ENCODE data around the gene GATAD1.
A peak's percentile ranks its signal among the peaks of the same experiment; 100 is the strongest.
"Not testable (repeated sequence)": the region's sequence is repeated elsewhere in the genome, so short reads cannot be mapped to it uniquely, and the experiment has no call there.

The GATAD1 gene

GRCh38 chr7:92436612-92437445 is 10.5 kb upstream of the GATAD1 start:
- H3K9ac ChIP-seq (ENCODE audit: low read length in 2 of 2), result no peak overlapping the region
- no peaks in the 10 kb centered on the region for H3K9me3 ChIP-seq (ENCODE audit: control insufficient read depth in 2 of 2, low read length in 2 of 2)
- no peak overlapping the region for H3K4me3 ChIP-seq (ENCODE audit: low read length in 2 of 2)
- H3K27ac ChIP-seq (ENCODE audit: low read length), result no peak overlapping the region
- H3K27me3 ChIP-seq (ENCODE audit: control insufficient read depth in 1 of 2, insufficient read depth in 2 of 2, low read length in 2 of 2), result no peaks in the 10 kb centered on the region
- H3K4me1 ChIP-seq (ENCODE audit: control insufficient read depth, insufficient read depth, low read length), result no peaks in the 10 kb centered on the region
- H3K36me3 ChIP-seq (ENCODE audit: control insufficient read depth in 2 of 2, insufficient read depth in 2 of 2, low read length in 2 of 2), result no peaks in the 10 kb centered on the region

GRCh38 chr7:92437956-92438491 is 9.3 kb upstream of the GATAD1 start:
- H3K4me1 ChIP-seq (ENCODE audit: control insufficient read depth, insufficient read depth, low read length), result no peaks in the 10 kb centered on the region
- no peaks in the 10 kb centered on the region for H3K27me3 ChIP-seq (ENCODE audit: control insufficient read depth in 1 of 2, insufficient read depth in 2 of 2, low read length in 2 of 2)
- no peak overlapping the region for H3K27ac ChIP-seq (ENCODE audit: low read length)
- H3K9ac ChIP-seq (ENCODE audit: low read length in 2 of 2), result no peak overlapping the region
- no peaks in the 10 kb centered on the region for H3K9me3 ChIP-seq (ENCODE audit: control insufficient read depth in 2 of 2, low read length in 2 of 2)
- H3K4me3 ChIP-seq (ENCODE audit: low read length in 2 of 2), result no peak overlapping the region
- H3K36me3 ChIP-seq (ENCODE audit: control insufficient read depth in 2 of 2, insufficient read depth in 2 of 2, low read length in 2 of 2), result no peaks in the 10 kb centered on the region

GRCh38 chr7:92442720-92443119 is 4.6 kb upstream of the GATAD1 start:
- not testable (repeated sequence) for H3K9ac ChIP-seq (ENCODE audit: low read length in 2 of 2); H3K27me3 ChIP-seq (ENCODE audit: control insufficient read depth in 1 of 2, insufficient read depth in 2 of 2, low read length in 2 of 2); H3K4me1 ChIP-seq (ENCODE audit: control insufficient read depth, insufficient read depth, low read length); H3K36me3 ChIP-seq (ENCODE audit: control insufficient read depth in 2 of 2, insufficient read depth in 2 of 2, low read length in 2 of 2); H3K4me3 ChIP-seq (ENCODE audit: low read length in 2 of 2); H3K9me3 ChIP-seq (ENCODE audit: control insufficient read depth in 2 of 2, low read length in 2 of 2); H3K27ac ChIP-seq (ENCODE audit: low read length)

- peak overlapping the region; percentile 78 for H3K27ac ChIP-seq (ENCODE audit: low read length)
- H3K36me3 ChIP-seq (ENCODE audit: control insufficient read depth in 2 of 2, insufficient read depth in 2 of 2, low read length in 2 of 2), result peaks cover 5 to 16% of the 10 kb centered on the region in 2 donors
- H3K4me1 ChIP-seq (ENCODE audit: control insufficient read depth, insufficient read depth, low read length), result peaks cover 3% of the 10 kb centered on the region
- H3K9me3 ChIP-seq (ENCODE audit: control insufficient read depth in 2 of 2, low read length in 2 of 2), result no peaks in the 10 kb centered on the region
- peak overlapping the region in 1 of 2 donors; percentile 58 for H3K9ac ChIP-seq (ENCODE audit: low read length in 2 of 2)
- H3K27me3 ChIP-seq (ENCODE audit: control insufficient read depth in 1 of 2, insufficient read depth in 2 of 2, low read length in 2 of 2), result no peaks in the 10 kb centered on the region
- peak overlapping the region; percentile 79 to 84 for H3K4me3 ChIP-seq (ENCODE audit: low read length in 2 of 2)
Measured at GRCh38 chr7:92446869-92447344, 375 bp upstream of the GATAD1 start.

GRCh38 chr7:92448205-92448747 is 994 bp downstream of the GATAD1 start:
- Histone ChIP-seq H3K27ac (ENCODE audit: low read length) (peak overlapping the region; percentile 78), H3K9ac (ENCODE audit: low read length in 2 of 2) (peak overlapping the region; percentile 78 to 90), H3K9me3 (ENCODE audit: control insufficient read depth in 2 of 2, low read length in 2 of 2) (no peaks in the 10 kb centered on the region), H3K4me1 (ENCODE audit: control insufficient read depth, insufficient read depth, low read length) (peaks cover 3% of the 10 kb centered on the region), H3K4me3 (ENCODE audit: low read length in 2 of 2) (peak overlapping the region; percentile 79 to 84), H3K27me3 (ENCODE audit: control insufficient read depth in 1 of 2, insufficient read depth in 2 of 2, low read length in 2 of 2) (no peaks in the 10 kb centered on the region), H3K36me3 (ENCODE audit: control insufficient read depth in 2 of 2, insufficient read depth in 2 of 2, low read length in 2 of 2) (peaks cover 8 to 29% of the 10 kb centered on the region in 2 donors)

GRCh38 chr7:92451645-92452044 is 4.4 kb downstream of the GATAD1 start:
- no peaks in the 10 kb centered on the region for H3K9me3 ChIP-seq (ENCODE audit: control insufficient read depth in 2 of 2, low read length in 2 of 2)
- H3K4me3 ChIP-seq (ENCODE audit: low read length in 2 of 2), result no peak overlapping the region
- H3K9ac ChIP-seq (ENCODE audit: low read length in 2 of 2), result no peak overlapping the region
- H3K36me3 ChIP-seq (ENCODE audit: control insufficient read depth in 2 of 2, insufficient read depth in 2 of 2, low read length in 2 of 2), result peaks cover 29 to 57% of the 10 kb centered on the region in 2 donors
- H3K4me1 ChIP-seq (ENCODE audit: control insufficient read depth, insufficient read depth, low read length), result peaks cover 3% of the 10 kb centered on the region
- no peak overlapping the region for H3K27ac ChIP-seq (ENCODE audit: low read length)
- no peaks in the 10 kb centered on the region for H3K27me3 ChIP-seq (ENCODE audit: control insufficient read depth in 1 of 2, insufficient read depth in 2 of 2, low read length in 2 of 2)

- Histone ChIP-seq H3K36me3 (ENCODE audit: control insufficient read depth in 2 of 2, insufficient read depth in 2 of 2, low read length in 2 of 2) (peaks cover 33 to 44% of the 10 kb centered on the region in 2 donors), H3K4me1 (ENCODE audit: control insufficient read depth, insufficient read depth, low read length) (no peaks in the 10 kb centered on the region), H3K9me3 (ENCODE audit: control insufficient read depth in 2 of 2, low read length in 2 of 2) (no peaks in the 10 kb centered on the region), H3K4me3 (ENCODE audit: low read length in 2 of 2) (no peak overlapping the region), H3K9ac (ENCODE audit: low read length in 2 of 2) (no peak overlapping the region), H3K27ac (ENCODE audit: low read length) (no peak overlapping the region), H3K27me3 (ENCODE audit: control insufficient read depth in 1 of 2, insufficient read depth in 2 of 2, low read length in 2 of 2) (no peaks in the 10 kb centered on the region)
Measured at GRCh38 chr7:92456236-92456635, 9.0 kb downstream of the GATAD1 start.

- no peaks in the 10 kb centered on the region for H3K4me1 ChIP-seq (ENCODE audit: control insufficient read depth, insufficient read depth, low read length)
- H3K36me3 ChIP-seq (ENCODE audit: control insufficient read depth in 2 of 2, insufficient read depth in 2 of 2, low read length in 2 of 2), result peaks cover 19% of the 10 kb centered on the region in 2 donors
- no peaks in the 10 kb centered on the region for H3K27me3 ChIP-seq (ENCODE audit: control insufficient read depth in 1 of 2, insufficient read depth in 2 of 2, low read length in 2 of 2)
- no peak overlapping the region for H3K9ac ChIP-seq (ENCODE audit: low read length in 2 of 2)
- no peak overlapping the region for H3K27ac ChIP-seq (ENCODE audit: low read length)
- H3K9me3 ChIP-seq (ENCODE audit: control insufficient read depth in 2 of 2, low read length in 2 of 2), result no peaks in the 10 kb centered on the region
- H3K4me3 ChIP-seq (ENCODE audit: low read length in 2 of 2), result no peak overlapping the region
Measured at GRCh38 chr7:92460109-92460508, 12.8 kb downstream of the GATAD1 start.

GRCh38 chr7:92460510-92460909 is 13.2 kb downstream of the GATAD1 start:
- Histone ChIP-seq H3K27me3 (ENCODE audit: control insufficient read depth in 1 of 2, insufficient read depth in 2 of 2, low read length in 2 of 2) (no peaks in the 10 kb centered on the region), H3K36me3 (ENCODE audit: control insufficient read depth in 2 of 2, insufficient read depth in 2 of 2, low read length in 2 of 2) (peaks cover 15 to 19% of the 10 kb centered on the region in 2 donors), H3K4me3 (ENCODE audit: low read length in 2 of 2) (no peak overlapping the region), H3K4me1 (ENCODE audit: control insufficient read depth, insufficient read depth, low read length) (no peaks in the 10 kb centered on the region), H3K9me3 (ENCODE audit: control insufficient read depth in 2 of 2, low read length in 2 of 2) (no peaks in the 10 kb centered on the region), H3K27ac (ENCODE audit: low read length) (no peak overlapping the region), H3K9ac (ENCODE audit: low read length in 2 of 2) (no peak overlapping the region)

- Histone ChIP-seq H3K9ac (ENCODE audit: low read length in 2 of 2) (peak overlapping the region in 1 of 2 donors; percentile 42), H3K4me3 (ENCODE audit: low read length in 2 of 2) (no peak overlapping the region), H3K36me3 (ENCODE audit: control insufficient read depth in 2 of 2, insufficient read depth in 2 of 2, low read length in 2 of 2) (peaks cover 8 to 13% of the 10 kb centered on the region in 2 donors), H3K9me3 (ENCODE audit: control insufficient read depth in 2 of 2, low read length in 2 of 2) (no peaks in the 10 kb centered on the region), H3K27me3 (ENCODE audit: control insufficient read depth in 1 of 2, insufficient read depth in 2 of 2, low read length in 2 of 2) (no peaks in the 10 kb centered on the region), H3K27ac (ENCODE audit: low read length) (no peak overlapping the region), H3K4me1 (ENCODE audit: control insufficient read depth, insufficient read depth, low read length) (no peaks in the 10 kb centered on the region)
Measured at GRCh38 chr7:92461027-92462003, 14.0 kb downstream of the GATAD1 start.

Measured in stomach smooth muscle (tissue), 2 donors.